Lower leg skin (tissue), 3 donors: Measurements from ENCODE around the gene PDGFD.

Experiments used
- CTCF ChIP-seq, 3 donors: fragments of 450-650 bp; IDR thresholded peaks; one replicate each; pipeline ENCODE4 v1.5.1; 2016; ENCODE audit warnings: antibody characterized with exemption in 3 of 3, mild to moderate bottlenecking in 3 of 3, moderate library complexity in 2 of 3
- POLR2A ChIP-seq, 2 donors: fragments of 450-650 bp; IDR thresholded peaks; one replicate each; pipeline ENCODE4 v1.6.1; 2016 to 2017; ENCODE audit warnings: antibody characterized with exemption in 2 of 2, mild to moderate bottlenecking in 1 of 2, moderate library complexity in 1 of 2

GRCh38 chr11:104064034-104064630, 99.8 kb downstream of the PDGFD start:
- no peak for TF ChIP-seq CTCF (IDR thresholded peaks at IDR 0.05)
- no peak for TF ChIP-seq POLR2A (IDR thresholded peaks at IDR 0.05)
